ENCODE data around the gene RBM6.
A peak's percentile ranks its signal among the peaks of the same experiment; 100 is the strongest.

RBM6 gene

GRCh38 chr3:50095352-50095998 lies 155.5 kb downstream of the RBM6 start:
- DNase-seq, result no peak

DNA sequence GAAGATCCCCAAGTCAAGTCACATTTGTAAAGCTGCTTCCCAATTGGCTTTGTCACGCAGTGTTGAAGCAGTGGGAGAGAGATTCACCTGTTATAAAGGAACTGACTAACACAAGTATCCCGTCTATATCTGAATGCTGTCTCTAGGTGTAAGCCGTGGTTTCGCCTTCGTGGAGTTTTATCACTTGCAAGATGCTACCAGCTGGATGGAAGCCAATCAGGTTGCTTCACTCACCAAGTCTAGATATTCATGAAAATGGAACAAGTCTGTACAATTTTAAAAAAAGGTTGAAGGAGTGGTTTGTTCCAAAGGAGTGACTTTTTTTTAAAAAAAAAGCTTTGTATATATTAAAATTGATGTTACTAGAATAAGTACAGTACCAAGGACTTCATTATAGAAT lies 160.4 kb downstream of the RBM6 start:
- DNase-seq, result no peak

DNA sequence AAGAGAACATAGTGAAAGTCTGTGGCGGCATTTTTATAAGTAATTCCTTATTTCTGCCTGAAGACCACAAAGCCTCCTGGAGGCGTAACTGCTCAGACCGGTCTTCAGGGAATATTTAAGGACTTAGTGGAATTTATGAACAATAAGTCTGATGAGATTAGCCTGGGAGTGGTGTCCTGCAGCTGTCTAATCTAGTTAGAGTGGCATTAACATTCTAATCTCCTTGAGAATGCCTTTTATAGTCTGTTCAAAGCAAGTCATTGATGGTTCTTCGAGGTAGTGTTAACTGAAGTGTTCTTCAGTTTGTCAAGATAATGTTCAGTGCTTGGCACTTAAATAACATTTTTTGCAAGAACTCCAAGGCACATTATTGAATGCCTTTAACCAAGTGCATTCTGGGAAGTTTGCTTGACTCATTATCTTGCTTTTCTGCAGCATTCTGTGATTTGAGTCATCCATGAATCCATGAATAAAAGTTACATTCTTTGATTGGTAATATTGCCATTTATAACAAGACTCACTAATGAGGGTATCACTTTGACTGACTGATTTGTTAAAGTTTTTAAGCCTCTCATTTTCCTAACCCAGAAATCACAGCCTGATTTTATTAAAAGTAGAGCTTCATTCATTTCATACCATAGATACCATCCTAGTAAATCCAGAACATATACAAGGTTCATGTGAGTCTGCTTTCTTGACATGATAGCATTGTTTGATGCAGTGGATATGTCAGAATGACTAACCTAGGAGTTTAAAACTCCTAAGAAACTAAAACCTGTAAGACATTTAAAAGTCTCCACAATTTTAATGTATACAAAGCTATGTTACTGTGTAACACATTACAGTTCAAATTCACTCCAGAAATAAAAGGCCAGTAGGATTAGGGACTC lies 161.3 kb downstream of the RBM6 start:
- no peak for DNase-seq

- no peak for DNase-seq
Observed at GRCh38 chr3:50102558-50102957, 162.6 kb downstream of the RBM6 start.

- no peak for DNase-seq
Observed at GRCh38 chr3:50111757-50112156, 171.8 kb downstream of the RBM6 start.

GRCh38 chr3:50112462-50112861 lies 172.5 kb downstream of the RBM6 start:
- no peak for DNase-seq

DNA sequence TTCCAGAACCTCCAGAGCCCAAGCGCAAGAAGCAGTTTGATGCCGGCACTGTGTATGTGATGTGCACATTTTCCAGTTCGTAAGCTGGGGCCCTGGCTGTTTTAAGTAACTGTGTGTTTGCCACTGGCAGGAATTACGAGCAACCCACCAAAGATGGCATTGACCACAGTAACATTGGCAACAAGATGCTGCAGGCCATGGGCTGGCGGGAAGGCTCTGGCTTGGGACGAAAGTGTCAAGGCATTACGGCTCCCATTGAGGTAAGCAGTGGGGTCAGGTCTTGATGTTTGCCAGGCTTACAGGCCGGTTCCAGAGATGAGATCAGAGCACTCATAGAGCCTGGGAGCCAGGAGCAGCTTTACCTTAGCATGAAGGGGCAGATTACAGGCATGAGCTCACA lies 177.2 kb downstream of the RBM6 start:
- DNase-seq, result no peak

DNA sequence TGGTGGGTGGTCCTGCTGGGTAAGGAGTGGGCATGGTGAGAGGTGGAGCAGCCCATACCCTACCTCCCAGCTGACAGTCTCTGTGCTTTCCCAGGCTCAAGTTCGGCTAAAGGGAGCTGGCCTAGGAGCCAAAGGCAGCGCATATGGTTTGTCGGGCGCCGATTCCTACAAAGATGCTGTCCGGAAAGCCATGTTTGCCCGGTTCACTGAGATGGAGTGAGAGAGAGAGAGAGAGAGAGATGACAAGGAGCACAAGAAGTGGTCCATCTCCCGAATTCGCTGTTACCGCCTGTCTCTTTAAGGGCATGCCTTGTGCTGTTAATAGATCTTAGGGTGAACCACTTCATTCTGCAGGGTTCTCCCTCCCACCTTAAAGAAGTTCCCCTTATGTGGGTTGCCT lies 178.3 kb downstream of the RBM6 start:
- no peak for DNase-seq

- no peak for DNase-seq
Observed at GRCh38 chr3:50119786-50120185, 179.8 kb downstream of the RBM6 start.

GRCh38 chr3:50120364-50121071 lies 180.6 kb downstream of the RBM6 start:
- DNase-seq, result no peak

- peak; percentile 56 for DNase-seq
Observed at GRCh38 chr3:50121072-50122032, 181.4 kb downstream of the RBM6 start.

- no peak for DNase-seq
Observed at GRCh38 chr3:50122071-50122470, 182.1 kb downstream of the RBM6 start.

- DNase-seq, result no peak
Observed at GRCh38 chr3:50122661-50123391, 182.9 kb downstream of the RBM6 start.

DNA sequence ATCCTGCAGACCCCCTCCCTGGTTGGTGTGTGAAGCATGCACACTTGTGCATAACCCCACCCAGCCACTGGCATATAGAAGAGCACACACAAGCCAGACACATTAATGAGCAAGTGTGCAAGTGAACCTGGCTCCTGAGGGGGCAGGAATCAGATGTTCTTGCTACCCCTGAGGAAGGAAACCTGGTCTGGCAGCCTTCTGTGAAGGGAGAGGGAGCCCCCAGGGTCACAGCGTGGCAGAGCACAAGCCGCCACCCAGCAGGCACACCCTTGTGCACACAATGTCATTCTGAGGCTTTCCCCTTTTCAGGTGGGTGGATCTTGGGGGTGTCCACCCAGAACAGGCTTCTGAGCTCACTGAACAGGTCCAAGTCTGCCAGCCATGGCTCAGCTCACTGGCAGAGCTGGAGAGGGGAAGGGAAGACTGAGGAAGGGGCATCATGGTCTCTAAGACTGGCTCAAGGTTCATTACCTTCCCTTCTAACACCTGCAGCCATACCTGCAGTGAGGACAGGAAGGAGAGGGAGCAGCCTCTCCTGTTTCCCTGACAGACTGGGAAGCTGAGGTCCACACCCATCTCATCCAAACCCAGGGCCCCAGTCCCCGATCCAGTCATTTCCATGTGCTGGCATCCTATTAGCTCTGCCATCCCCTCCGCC lies 183.6 kb downstream of the RBM6 start:
- no peak for DNase-seq

GRCh38 chr3:50124052-50124799 lies 184.3 kb downstream of the RBM6 start:
- no peak for DNase-seq

- DNase-seq, result no peak
Observed at GRCh38 chr3:50124800-50125178, 184.8 kb downstream of the RBM6 start.

- DNase-seq, result no peak
Observed at GRCh38 chr3:50125541-50126286, 185.8 kb downstream of the RBM6 start.

GRCh38 chr3:50126287-50127211 lies 186.6 kb downstream of the RBM6 start:
- no peak for DNase-seq
